22Rv1 (cell line): Measurements from ENCODE around the gene NECAB2.

Source experiments
- H3K27ac ChIP-seq: fragments of 450-650 bp; 2 replicates; pipeline ENCODE4 v1.5.1; 2017
- CTCF ChIP-seq: fragments of 450-650 bp; IDR thresholded peaks from 2 replicates; pipeline ENCODE4 v1.5.1; 2017; ENCODE audit warnings: mild to moderate bottlenecking
- ZFX ChIP-seq: fragments of 450-650 bp; IDR thresholded peaks from 2 replicates; pipeline ENCODE4 v1.6.1; 2017; ENCODE audit warnings: antibody characterized with exemption, borderline replicate concordance

The NECAB2 gene

GRCh38 chr16:83990492-83990891 lies 22.4 kb downstream of the NECAB2 start:
- H3K27ac ChIP-seq = no peak overlapping the region
- no peak for TF ChIP-seq ZFX
- TF ChIP-seq CTCF = no peak

DNA sequence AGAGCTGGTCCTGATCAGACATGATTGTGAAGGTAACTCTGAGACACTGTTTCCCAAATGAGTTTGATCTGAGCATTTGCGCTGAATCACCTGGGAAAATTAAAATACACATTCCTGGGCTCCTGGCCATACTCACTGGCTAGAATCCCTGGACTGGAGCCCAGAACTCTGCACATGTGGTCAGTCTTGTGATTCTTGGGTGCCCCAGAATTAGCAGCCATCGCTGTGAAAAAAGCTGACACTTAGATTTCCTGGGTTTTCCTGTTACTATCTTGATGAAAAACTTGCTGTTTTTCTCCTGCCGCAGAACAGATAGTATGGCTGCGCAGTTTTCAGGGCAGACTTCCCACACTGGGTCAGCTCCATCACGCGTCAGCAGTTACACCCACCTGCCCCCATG lies 24.6 kb downstream of the NECAB2 start:
- TF ChIP-seq CTCF = no peak
- TF ChIP-seq ZFX = no peak
- no peak overlapping the region for H3K27ac ChIP-seq

GRCh38 chr16:83994087-83994486 lies 26.0 kb downstream of the NECAB2 start:
- no peak overlapping the region for H3K27ac ChIP-seq
- no peak for TF ChIP-seq CTCF
- no peak for TF ChIP-seq ZFX

- H3K27ac ChIP-seq = no peak overlapping the region
- no peak for TF ChIP-seq CTCF
- TF ChIP-seq ZFX = no peak
Observed at GRCh38 chr16:83994703-83995102, 26.7 kb downstream of the NECAB2 start.

DNA sequence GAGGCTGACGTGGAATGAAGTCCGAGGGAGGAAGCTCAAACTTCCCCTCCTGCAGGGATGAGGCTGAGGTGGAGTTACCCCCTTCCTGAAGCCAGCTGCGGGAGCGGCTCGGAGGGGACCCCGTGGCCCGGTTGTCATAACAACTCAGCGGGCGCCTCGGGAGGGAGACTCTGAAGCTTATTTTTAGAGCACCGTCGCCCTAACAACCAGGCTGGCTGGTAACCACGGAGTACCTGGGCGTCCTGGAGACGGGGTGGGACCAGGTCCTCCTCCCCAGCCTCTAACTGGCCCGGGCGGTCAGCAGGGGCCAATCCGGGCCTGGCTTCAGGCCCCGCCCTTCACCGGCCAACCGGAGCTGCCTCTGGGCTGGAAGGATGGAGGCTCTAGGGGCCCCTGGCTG lies 27.7 kb downstream of the NECAB2 start:
- no peak overlapping the region for H3K27ac ChIP-seq
- TF ChIP-seq CTCF (no peak), ZFX (no peak)

DNA sequence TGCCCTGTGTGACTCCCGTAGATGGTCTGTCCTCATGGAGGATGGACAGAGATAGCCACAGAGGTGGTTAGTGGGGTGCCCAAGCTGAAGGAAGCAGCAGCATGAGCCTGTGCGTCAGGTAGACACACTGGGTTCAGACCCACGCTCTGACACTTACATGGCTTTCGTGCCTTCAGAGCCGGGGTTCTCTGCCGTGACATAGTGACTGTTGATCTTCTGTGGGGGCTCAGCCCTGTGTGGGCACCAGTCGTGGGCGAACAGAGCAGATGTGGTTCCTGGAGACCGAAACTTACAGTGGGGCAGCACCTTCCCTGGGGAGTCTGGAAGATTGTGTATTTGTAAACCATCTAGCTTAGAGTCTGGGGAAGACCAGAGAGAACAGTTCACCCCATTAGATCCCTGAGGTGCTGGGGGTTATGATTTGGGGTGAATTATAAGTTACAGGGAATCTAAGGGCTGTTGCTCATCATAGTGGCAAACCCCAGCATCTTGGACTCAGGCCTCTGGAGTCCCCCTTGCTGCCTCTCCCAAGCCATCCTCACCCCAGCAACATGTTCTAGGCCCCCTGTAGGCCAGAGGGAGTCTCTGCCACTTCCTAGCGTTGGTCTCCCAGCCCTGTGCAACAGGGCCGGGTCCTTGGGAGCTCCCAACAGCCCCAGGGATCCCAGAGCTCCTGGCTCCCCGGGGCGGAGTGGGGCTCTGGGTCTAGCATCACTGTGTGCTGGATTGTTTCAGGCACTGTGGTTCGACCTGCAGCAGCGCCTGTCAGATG lies 28.6 kb downstream of the NECAB2 start:
- TF ChIP-seq ZFX (no peak), CTCF (no peak)
- H3K27ac ChIP-seq = no peak overlapping the region

DNA sequence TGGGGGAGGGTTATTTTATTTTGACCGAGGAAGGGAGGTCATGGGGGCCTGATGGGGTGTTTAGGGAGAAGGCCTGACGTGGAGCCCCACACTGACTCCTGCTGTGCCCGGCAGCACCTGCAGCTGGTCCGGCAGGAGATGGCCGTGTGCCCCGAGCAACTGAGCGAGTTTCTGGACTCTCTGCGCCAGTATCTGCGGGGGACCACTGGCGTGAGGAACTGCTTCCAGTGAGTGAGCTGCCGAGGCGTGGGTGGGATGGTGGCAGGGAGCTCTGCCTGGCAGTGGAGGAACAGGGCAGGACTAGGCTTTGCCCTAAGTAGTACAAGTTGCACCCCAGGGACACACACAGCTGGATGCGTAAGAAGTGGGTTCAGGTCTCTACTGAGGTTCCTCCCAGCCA lies 30.0 kb downstream of the NECAB2 start:
- TF ChIP-seq ZFX (no peak), CTCF (no peak)
- H3K27ac ChIP-seq = no peak overlapping the region
